ENCODE measurements around the gene CHPT1. TPM values are rescaled to one million over a fixed set of nuclear protein-coding genes. Genes with fewer than 3 reads are reported as not detected.

Gene CHPT1
- total and polyA plus RNA-seq, 9 of the 15 experiments (the other 6 are each of a cell fraction or from before 2014, with no cell fraction given): 15.3 to 210 (median 91.9) TPM

DNA sequence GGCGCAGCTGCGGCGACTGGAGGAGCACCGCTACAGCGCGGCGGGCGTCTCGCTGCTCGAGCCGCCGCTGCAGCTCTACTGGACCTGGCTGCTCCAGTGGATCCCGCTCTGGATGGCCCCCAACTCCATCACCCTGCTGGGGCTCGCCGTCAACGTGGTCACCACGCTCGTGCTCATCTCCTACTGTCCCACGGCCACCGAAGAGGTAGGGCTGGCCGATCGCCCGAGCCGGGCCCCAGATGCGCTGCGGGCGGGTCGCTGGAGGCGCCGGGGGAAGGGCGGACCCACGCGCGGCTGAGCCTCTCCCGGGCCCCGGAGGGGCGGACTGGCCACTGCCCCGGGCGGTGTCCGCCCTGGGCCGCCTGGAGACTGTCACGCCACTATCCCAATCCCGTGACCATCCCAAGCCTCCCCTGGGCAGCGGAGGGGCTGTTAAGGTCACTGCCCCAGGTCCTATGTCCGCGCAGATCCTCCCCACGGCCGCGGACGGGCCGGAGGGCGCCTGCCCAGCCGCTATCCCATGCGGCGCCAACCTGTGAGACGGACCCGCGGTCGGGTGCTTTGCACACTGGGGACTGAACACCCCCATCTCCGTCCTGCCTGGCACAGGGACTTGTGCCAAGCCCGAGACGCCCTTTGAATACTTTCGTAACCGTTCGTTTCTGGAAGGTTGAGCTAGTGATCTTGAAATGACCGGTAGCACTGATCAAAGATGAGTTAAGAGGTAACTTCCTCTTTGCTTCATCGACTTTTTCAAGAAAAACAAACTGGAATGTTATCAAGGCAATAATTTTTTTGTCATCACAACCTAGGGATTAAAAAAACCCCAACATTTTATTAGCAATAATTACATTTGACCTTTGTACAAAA, 725 bp downstream of the CHPT1 start (continued):
- TF ChIP-seq, protein P1, sequence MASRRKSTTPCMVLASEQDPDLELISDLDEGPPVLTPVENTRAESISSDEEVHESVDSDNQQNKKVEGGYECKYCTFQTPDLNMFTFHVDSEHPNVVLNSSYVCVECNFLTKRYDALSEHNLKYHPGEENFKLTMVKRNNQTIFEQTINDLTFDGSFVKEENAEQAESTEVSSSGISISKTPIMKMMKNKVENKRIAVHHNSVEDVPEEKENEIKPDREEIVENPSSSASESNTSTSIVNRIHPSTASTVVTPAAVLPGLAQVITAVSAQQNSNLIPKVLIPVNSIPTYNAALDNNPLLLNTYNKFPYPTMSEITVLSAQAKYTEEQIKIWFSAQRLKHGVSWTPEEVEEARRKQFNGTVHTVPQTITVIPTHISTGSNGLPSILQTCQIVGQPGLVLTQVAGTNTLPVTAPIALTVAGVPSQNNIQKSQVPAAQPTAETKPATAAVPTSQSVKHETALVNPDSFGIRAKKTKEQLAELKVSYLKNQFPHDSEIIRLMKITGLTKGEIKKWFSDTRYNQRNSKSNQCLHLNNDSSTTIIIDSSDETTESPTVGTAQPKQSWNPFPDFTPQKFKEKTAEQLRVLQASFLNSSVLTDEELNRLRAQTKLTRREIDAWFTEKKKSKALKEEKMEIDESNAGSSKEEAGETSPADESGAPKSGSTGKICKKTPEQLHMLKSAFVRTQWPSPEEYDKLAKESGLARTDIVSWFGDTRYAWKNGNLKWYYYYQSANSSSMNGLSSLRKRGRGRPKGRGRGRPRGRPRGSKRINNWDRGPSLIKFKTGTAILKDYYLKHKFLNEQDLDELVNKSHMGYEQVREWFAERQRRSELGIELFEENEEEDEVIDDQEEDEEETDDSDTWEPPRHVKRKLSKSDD (conservative IDR thresholded peaks at IDR 0.05; ENCODE audit: low read length): no peak
- no peak for TF ChIP-seq GABPB2 (CRISPR knock-in tag; conservative IDR thresholded peaks at IDR 0.05)
- TF ChIP-seq, protein P2, sequence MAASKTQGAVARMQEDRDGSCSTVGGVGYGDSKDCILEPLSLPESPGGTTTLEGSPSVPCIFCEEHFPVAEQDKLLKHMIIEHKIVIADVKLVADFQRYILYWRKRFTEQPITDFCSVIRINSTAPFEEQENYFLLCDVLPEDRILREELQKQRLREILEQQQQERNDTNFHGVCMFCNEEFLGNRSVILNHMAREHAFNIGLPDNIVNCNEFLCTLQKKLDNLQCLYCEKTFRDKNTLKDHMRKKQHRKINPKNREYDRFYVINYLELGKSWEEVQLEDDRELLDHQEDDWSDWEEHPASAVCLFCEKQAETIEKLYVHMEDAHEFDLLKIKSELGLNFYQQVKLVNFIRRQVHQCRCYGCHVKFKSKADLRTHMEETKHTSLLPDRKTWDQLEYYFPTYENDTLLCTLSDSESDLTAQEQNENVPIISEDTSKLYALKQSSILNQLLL (CRISPR knock-in tag; IDR thresholded peaks at IDR 0.05; ENCODE audit: borderline replicate concordance): no peak
- TF ChIP-seq, protein P3, sequence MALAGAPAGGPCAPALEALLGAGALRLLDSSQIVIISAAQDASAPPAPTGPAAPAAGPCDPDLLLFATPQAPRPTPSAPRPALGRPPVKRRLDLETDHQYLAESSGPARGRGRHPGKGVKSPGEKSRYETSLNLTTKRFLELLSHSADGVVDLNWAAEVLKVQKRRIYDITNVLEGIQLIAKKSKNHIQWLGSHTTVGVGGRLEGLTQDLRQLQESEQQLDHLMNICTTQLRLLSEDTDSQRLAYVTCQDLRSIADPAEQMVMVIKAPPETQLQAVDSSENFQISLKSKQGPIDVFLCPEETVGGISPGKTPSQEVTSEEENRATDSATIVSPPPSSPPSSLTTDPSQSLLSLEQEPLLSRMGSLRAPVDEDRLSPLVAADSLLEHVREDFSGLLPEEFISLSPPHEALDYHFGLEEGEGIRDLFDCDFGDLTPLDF (CRISPR knock-in tag; IDR thresholded peaks at IDR 0.05): no peak
- no peak for TF ChIP-seq ASH1L (IDR thresholded peaks at IDR 0.05; ENCODE audit: borderline replicate concordance, low read depth, partially characterized antibody)
- TF ChIP-seq TEAD2 (tag; IDR thresholded peaks at IDR 0.05): no peak
- TF ChIP-seq HDAC8 (tag; IDR thresholded peaks at IDR 0.05): no peak
- TF ChIP-seq GTF2A2 (tag; IDR thresholded peaks at IDR 0.05): no peak
- no peak for TF ChIP-seq SLC30A9 (CRISPR knock-in tag; IDR thresholded peaks at IDR 0.05)
- TF ChIP-seq SAFB (IDR thresholded peaks at IDR 0.05; ENCODE audit: borderline replicate concordance, low read depth, low read length): peak; percentile 88
- TF ChIP-seq POLR2A (conservative IDR thresholded peaks at IDR 0.05): peak; percentile 47; the same call in 1 of the 2 replicates
- TF ChIP-seq, protein P4, sequence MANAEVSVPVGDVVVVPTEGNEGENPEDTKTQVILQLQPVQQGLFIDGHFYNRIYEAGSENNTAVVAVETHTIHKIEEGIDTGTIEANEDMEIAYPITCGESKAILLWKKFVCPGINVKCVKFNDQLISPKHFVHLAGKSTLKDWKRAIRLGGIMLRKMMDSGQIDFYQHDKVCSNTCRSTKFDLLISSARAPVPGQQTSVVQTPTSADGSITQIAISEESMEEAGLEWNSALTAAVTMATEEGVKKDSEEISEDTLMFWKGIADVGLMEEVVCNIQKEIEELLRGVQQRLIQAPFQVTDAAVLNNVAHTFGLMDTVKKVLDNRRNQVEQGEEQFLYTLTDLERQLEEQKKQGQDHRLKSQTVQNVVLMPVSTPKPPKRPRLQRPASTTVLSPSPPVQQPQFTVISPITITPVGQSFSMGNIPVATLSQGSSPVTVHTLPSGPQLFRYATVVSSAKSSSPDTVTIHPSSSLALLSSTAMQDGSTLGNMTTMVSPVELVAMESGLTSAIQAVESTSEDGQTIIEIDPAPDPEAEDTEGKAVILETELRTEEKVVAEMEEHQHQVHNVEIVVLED (CRISPR knock-in tag; IDR thresholded peaks at IDR 0.05): no peak
- TF ChIP-seq XRCC5 (IDR thresholded peaks at IDR 0.05; ENCODE audit: low read depth, low read length): no peak
- TF ChIP-seq ZNF583 (CRISPR knock-in tag; IDR thresholded peaks at IDR 0.05): 0 out of 2 replicates have a peak, but pooled peaks have one; percentile 41
- TF ChIP-seq HDAC1 (IDR thresholded peaks at IDR 0.05): no peak
- TF ChIP-seq, protein P5, sequence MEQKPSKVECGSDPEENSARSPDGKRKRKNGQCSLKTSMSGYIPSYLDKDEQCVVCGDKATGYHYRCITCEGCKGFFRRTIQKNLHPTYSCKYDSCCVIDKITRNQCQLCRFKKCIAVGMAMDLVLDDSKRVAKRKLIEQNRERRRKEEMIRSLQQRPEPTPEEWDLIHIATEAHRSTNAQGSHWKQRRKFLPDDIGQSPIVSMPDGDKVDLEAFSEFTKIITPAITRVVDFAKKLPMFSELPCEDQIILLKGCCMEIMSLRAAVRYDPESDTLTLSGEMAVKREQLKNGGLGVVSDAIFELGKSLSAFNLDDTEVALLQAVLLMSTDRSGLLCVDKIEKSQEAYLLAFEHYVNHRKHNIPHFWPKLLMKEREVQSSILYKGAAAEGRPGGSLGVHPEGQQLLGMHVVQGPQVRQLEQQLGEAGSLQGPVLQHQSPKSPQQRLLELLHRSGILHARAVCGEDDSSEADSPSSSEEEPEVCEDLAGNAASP (IDR thresholded peaks at IDR 0.05): no peak
- TF ChIP-seq PHF8 (IDR thresholded peaks at IDR 0.05; ENCODE audit: borderline replicate concordance, low read length): peak; percentile 36; the same call in 1 of the 2 replicates
- TF ChIP-seq, protein P6, sequence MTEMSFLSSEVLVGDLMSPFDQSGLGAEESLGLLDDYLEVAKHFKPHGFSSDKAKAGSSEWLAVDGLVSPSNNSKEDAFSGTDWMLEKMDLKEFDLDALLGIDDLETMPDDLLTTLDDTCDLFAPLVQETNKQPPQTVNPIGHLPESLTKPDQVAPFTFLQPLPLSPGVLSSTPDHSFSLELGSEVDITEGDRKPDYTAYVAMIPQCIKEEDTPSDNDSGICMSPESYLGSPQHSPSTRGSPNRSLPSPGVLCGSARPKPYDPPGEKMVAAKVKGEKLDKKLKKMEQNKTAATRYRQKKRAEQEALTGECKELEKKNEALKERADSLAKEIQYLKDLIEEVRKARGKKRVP (CRISPR knock-in tag; IDR thresholded peaks at IDR 0.05): no peak

All from K562 (cell line).